GM12875 (cell line): ENCODE data around the gene HS6ST3.
"Not testable (repeated sequence)": the region's sequence is repeated elsewhere in the genome, so short reads cannot be mapped to it uniquely, and the experiment has no call there.

Experiments
- H3K4me3 ChIP-seq: one replicate; pipeline ENCODE4 v1.5.1; 2011; ENCODE audit warnings: low read depth, low read length, control low read depth
- CTCF ChIP-seq: IDR thresholded peaks from 2 replicates; pipeline ENCODE4 v1.5.1; 2011; ENCODE audit warnings: low read depth, mild to moderate bottlenecking, control low read depth, inconsistent platforms, low read length, moderate library complexity, borderline replicate concordance; ENCODE audit not compliant: insufficient read depth

Gene HS6ST3

GRCh38 chr13:96772426-96772825 lies 682.5 kb downstream of the HS6ST3 start:
- no peak for TF ChIP-seq CTCF
- H3K4me3 ChIP-seq = no peak overlapping the region

DNA sequence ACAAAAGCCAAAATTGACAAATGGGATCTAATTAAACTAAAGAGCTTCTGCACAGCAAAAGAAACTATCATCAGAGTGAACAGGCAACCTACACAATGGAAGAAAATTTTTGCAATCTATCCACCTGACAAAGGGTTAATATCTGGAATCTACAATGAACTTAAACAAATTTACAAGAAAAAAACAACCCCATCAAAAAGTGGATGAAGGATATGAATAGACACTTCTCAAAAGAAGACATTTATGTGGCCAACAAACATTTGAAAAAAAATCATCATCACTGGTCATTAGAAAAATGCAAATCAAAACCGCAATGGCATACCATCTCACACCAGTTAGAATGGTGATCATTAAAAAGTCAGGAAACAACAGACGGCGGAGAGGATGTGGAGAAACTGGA lies 688.4 kb downstream of the HS6ST3 start:
- not testable (repeated sequence) for H3K4me3 ChIP-seq

- no peak overlapping the region for H3K4me3 ChIP-seq
- TF ChIP-seq CTCF = no peak
Observed at GRCh38 chr13:96779691-96780090, 689.8 kb downstream of the HS6ST3 start.

GRCh38 chr13:96780105-96780504 lies 690.2 kb downstream of the HS6ST3 start:
- no peak for TF ChIP-seq CTCF
- H3K4me3 ChIP-seq = no peak overlapping the region

DNA sequence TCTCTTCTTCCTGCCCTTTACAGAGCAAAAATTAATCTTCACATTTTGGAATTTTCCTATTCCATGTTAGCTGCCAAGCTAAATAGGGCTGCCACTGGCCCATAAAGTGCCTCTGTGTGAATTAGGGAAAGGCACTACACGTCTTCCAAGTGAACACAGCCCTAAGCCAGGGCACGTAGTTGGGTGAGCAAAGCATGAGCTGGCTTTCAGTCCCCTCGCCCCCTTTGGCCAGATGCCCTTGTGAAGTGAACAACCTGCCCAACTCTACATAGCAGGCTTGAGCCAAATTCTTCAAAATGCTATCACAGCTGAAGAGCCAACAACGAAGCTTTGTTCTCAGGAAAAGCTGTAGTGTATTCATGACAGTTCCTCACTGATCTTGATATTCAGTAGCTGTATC lies 691.2 kb downstream of the HS6ST3 start:
- no peak for TF ChIP-seq CTCF
- H3K4me3 ChIP-seq = no peak overlapping the region

- no peak for TF ChIP-seq CTCF
- no peak overlapping the region for H3K4me3 ChIP-seq
Observed at GRCh38 chr13:96782186-96782585, 692.3 kb downstream of the HS6ST3 start.

GRCh38 chr13:96783057-96783456 lies 693.1 kb downstream of the HS6ST3 start:
- no peak for TF ChIP-seq CTCF
- no peak overlapping the region for H3K4me3 ChIP-seq

- H3K4me3 ChIP-seq = no peak overlapping the region
- TF ChIP-seq CTCF = no peak
Observed at GRCh38 chr13:96783511-96783910, 693.6 kb downstream of the HS6ST3 start.
